ENCODE measurements around the gene ZNF486.

DNA sequence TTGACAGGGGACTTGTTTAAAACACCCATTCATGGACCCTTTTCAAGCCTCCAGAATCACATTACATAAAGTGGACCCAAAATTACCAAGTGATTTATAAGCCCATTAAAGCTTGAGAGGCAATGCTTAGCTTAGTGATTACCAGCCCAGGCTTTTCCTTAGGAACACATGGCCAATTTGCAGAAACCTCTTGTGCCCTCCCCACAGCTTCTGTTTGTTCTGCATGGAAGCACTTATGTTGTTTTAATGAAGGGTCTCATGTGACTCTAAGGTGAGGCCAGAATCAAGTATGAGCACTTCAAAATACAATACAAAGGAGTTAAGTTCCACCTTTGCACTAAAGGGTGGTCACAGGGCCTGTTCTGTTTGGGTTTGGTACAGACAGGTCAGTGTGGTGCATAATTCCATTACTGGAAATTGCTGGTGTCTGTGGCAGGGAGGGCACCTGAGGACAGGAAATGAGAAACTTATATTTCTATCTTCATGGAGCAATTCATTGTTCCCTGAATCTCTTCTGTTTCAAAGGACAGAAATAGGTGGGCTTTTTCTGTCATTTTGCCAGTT is 15.3 kb downstream of the ZNF486 start:
- TF ChIP-seq, protein P1, sequence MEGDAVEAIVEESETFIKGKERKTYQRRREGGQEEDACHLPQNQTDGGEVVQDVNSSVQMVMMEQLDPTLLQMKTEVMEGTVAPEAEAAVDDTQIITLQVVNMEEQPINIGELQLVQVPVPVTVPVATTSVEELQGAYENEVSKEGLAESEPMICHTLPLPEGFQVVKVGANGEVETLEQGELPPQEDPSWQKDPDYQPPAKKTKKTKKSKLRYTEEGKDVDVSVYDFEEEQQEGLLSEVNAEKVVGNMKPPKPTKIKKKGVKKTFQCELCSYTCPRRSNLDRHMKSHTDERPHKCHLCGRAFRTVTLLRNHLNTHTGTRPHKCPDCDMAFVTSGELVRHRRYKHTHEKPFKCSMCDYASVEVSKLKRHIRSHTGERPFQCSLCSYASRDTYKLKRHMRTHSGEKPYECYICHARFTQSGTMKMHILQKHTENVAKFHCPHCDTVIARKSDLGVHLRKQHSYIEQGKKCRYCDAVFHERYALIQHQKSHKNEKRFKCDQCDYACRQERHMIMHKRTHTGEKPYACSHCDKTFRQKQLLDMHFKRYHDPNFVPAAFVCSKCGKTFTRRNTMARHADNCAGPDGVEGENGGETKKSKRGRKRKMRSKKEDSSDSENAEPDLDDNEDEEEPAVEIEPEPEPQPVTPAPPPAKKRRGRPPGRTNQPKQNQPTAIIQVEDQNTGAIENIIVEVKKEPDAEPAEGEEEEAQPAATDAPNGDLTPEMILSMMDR (IDR thresholded peaks at IDR 0.05): no peak
- TF ChIP-seq POLR2A (IDR thresholded peaks at IDR 0.05): no peak

All from esophagus squamous epithelium (tissue), 4 donors.